Common myeloid progenitor, CD34-positive (primary cell): Measurements from ENCODE around the gene MRPL16.

ENCODE experiments used
- CTCF ChIA-PET: fragments of 350-600 bp; sonication (Branson Sonifier 250); formaldehyde crosslinking; loops from one replicate; lab custom pipeline; 2021; ENCODE audit warnings: antibody characterized with exemption; lab: Charles Lee
- POLR2A ChIA-PET: fragments of 350-600 bp; sonication (Branson Sonifier 250); formaldehyde crosslinking; loops from one replicate; lab custom pipeline; 2021; ENCODE audit warnings: antibody characterized with exemption; lab: Charles Lee
- DNase-seq, 3 donors: peaks; one replicate each; pipeline versions ENCODE4 v3.0.0 to v3.0.0-alpha.2; 2013
- H3K27ac ChIP-seq, 2 experiments: 1 replicate in 1 of 2; 2 replicates in 1 of 2; pipeline ENCODE4 v1.7.0; 2013; ENCODE audit warnings: inconsistent platforms in 2 of 2, low read length in 2 of 2, mild to moderate bottlenecking in 2 of 2, low read depth in 1 of 2, moderate library complexity in 1 of 2; ENCODE audit not compliant: severe bottlenecking in 2 of 2, insufficient read depth in 1 of 2, poor library complexity in 1 of 2
- H3K27me3 ChIP-seq, 5 experiments: replicated peaks in 2 of 5; 1 replicate in 3 of 5; 2 replicates in 2 of 5; pipeline versions ENCODE4 v1.6.1 to v1.7.0; 2013; ENCODE audit warnings: low read length in 4 of 5, mild to moderate bottlenecking in 2 of 5, moderate library complexity in 2 of 5, inconsistent platforms in 1 of 5; ENCODE audit not compliant: insufficient read depth in 5 of 5, control insufficient read depth in 4 of 5
- H3K36me3 ChIP-seq, 4 experiments: 1 replicate in 2 of 4; 2 replicates in 2 of 4; pipeline versions ENCODE4 v1.6.1 to v1.7.0; 2013; ENCODE audit warnings: low read length in 3 of 4, control low read depth in 1 of 4, mild to moderate bottlenecking in 1 of 4; ENCODE audit not compliant: control insufficient read depth in 4 of 4, insufficient read depth in 4 of 4
- H3K4me1 ChIP-seq, 4 experiments: 1 replicate in 3 of 4; 2 replicates in 1 of 4; pipeline versions ENCODE4 v1.6.1 to v1.7.1; 2013; ENCODE audit warnings: low read length in 3 of 4, mild to moderate bottlenecking in 3 of 4, control low read depth in 1 of 4, inconsistent platforms in 1 of 4, moderate library complexity in 1 of 4; ENCODE audit not compliant: control insufficient read depth in 4 of 4, insufficient read depth in 4 of 4; ENCODE audit errors: control extremely low read depth in 1 of 4
- H3K4me3 ChIP-seq, 7 experiments: 1 replicate in 4 of 7; 2 replicates in 3 of 7; pipeline versions ENCODE4 v1.5.1 to v1.7.0; 2013; ENCODE audit warnings: mild to moderate bottlenecking in 7 of 7, low read length in 6 of 7, moderate library complexity in 6 of 7, inconsistent platforms in 2 of 7, low read depth in 2 of 7, control low read depth in 1 of 7; ENCODE audit not compliant: insufficient read depth in 4 of 7, control insufficient read depth in 1 of 7; ENCODE audit errors: extremely low read depth in 1 of 7
- H3K9me3 ChIP-seq, 5 experiments: 1 replicate in 4 of 5; 2 replicates in 1 of 5; pipeline versions ENCODE4 v1.6.1 to v1.7.1; 2013; ENCODE audit warnings: low read length in 4 of 5, mild to moderate bottlenecking in 2 of 5, inconsistent platforms in 1 of 5, low read depth in 1 of 5, moderate library complexity in 1 of 5; ENCODE audit not compliant: control insufficient read depth in 4 of 5, insufficient read depth in 2 of 5; ENCODE audit errors: control extremely low read depth in 1 of 5
- WGBS: methylation state at CpG from one replicate; pipeline ENCODE4 v1.1.5; 2013; ENCODE audit not compliant: insufficient coverage; 5-methylcytosine and 5-hydroxymethylcytosine counted together

Gene MRPL16

GRCh38 chr11:59770869-59771268, 39.7 kb downstream of the MRPL16 start:
- ChIA-PET CTCF (interaction anchor here (1.2 to 3.8 kb wide), 5 partner anchors 9 to 31 kb away, joined by 3 to 45 read pairs (median 6); partner anchors contain the start of gene STX3), POLR2A (no interaction called here)
- WGBS: 100% methylated on average over 6 of the region's 8 CpGs
- H3K36me3 ChIP-seq: peaks cover 0 to 15% (median 5%) of the 10 kb centered on the region in 4 experiments
- DNase-seq: no peak
- H3K4me1 ChIP-seq: peaks cover 33 to 71% (median 44%) of the 10 kb centered on the region in 4 experiments
- no peak overlapping the region for H3K27ac ChIP-seq
- H3K4me3 ChIP-seq: no peak overlapping the region
- H3K9me3 ChIP-seq: no peaks in the 10 kb centered on the region
- no peaks in the 10 kb centered on the region for H3K27me3 ChIP-seq

DNA sequence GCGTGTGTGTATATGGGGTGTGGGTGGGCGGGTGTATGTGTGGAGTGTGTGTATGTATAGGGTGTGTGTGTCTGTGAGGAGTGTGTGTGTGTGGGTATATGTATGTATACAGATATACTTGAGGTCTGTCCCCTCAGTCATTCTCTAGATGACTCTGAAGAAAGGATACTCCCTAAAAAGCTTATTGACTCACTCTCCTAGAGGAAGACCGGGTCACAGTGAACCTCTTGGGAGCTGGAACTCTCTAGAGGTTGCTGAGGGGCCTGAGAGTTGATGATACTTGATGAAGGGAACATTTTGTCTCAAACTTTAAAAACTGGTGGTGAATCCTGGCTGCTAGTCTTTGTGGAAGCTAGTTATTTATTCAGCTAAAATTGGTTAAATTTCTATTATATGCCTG, 40.3 kb downstream of the MRPL16 start:
- 100% methylated on average over 3 of the region's 3 CpGs for WGBS
- Histone ChIP-seq H3K27ac (no peak overlapping the region), H3K27me3 (no peaks in the 10 kb centered on the region), H3K9me3 (no peaks in the 10 kb centered on the region), H3K4me3 (no peak overlapping the region), H3K36me3 (peaks cover 0 to 12% (median 4%) of the 10 kb centered on the region in 4 experiments), H3K4me1 (peaks cover 33 to 76% (median 44%) of the 10 kb centered on the region in 4 experiments)
- ChIA-PET CTCF (interaction anchor here (1.2 to 3.8 kb wide), 4 partner anchors 9 to 31 kb away, joined by 3 to 45 read pairs (median 10); partner anchors contain the start of gene STX3), POLR2A (no interaction called here)
- DNase-seq: no peak

DNA sequence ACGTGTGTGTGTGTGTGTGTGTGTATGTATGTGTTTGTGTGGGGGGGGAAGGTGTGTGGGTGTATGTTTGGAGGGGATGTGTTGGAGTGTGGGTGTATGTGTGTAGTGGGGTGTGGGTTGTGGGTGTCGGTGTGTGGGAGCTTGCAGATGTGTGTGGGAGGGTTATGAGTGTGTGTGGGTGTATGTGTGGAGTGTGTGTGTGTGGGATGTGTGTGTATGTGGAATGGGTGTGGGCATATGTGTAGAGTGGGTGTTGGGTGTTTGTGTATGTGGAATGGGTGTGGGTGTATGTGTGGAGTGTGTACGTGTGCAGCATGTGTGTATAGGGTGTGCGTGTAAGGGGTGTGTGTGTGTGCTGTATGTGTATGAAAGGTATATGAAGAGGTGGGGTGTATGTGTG, 40.8 kb downstream of the MRPL16 start:
- Histone ChIP-seq H3K36me3 (peaks cover 0 to 7% (median 2%) of the 10 kb centered on the region in 4 experiments), H3K4me1 (peaks cover 33 to 81% (median 44%) of the 10 kb centered on the region in 4 experiments), H3K4me3 (no peak overlapping the region), H3K27ac (no peak overlapping the region), H3K9me3 (no peaks in the 10 kb centered on the region), H3K27me3 (no peaks in the 10 kb centered on the region)
- no peak for DNase-seq
- 100% methylated on average over 3 of the region's 4 CpGs for WGBS
- ChIA-PET CTCF (interaction anchor here (3.2 kb wide), 1 partner anchor 32 kb away, joined by 15 read pairs; no protein-coding TSS in a partner anchor), POLR2A (no interaction called here)

DNA sequence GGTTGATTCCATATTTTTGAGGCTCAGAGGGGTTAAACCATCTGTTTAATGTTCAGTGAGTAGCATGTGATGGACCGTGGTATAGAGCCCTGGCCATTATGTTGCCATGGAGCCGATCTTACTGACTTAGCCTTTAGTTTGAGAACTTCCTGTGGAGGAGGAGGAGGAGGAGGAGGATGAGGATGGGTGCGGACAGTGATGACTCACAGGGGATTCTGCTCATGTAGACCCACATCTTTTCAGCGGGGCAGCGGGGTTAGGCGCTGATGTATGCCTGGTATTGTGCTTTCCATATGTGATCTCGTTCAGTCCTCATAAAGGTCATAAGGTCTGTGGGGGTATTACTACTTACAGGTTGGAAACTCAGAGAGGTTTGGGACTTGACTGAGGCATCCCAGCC, 41.5 kb downstream of the MRPL16 start:
- Histone ChIP-seq H3K27ac (no peak overlapping the region), H3K4me3 (no peak overlapping the region), H3K9me3 (no peaks in the 10 kb centered on the region), H3K27me3 (no peaks in the 10 kb centered on the region), H3K4me1 (peaks cover 33 to 81% (median 44%) of the 10 kb centered on the region in 4 experiments), H3K36me3 (peaks cover 0 to 3% (median 1%) of the 10 kb centered on the region in 4 experiments)
- ChIA-PET POLR2A (no interaction called here), CTCF (interaction anchor here (3.2 kb wide), 1 partner anchor 32 kb away, joined by 15 read pairs; no protein-coding TSS in a partner anchor)
- no peak for DNase-seq
- WGBS: 100% methylated on average over 4 of the region's 7 CpGs

GRCh38 chr11:59767225-59767611, 43.4 kb downstream of the MRPL16 start:
- Histone ChIP-seq H3K4me1 (peaks cover 25 to 68% (median 33%) of the 10 kb centered on the region in 4 experiments), H3K9me3 (no peaks in the 10 kb centered on the region), H3K27ac (no peak overlapping the region), H3K36me3 (peaks cover 0 to 10% (median 1%) of the 10 kb centered on the region in 4 experiments), H3K27me3 (no peaks in the 10 kb centered on the region), H3K4me3 (peak overlapping the region in 2 of 7 experiments; percentile 20 to 42)
- DNase-seq: peak; percentile 54 to 88 (median 82)
- WGBS: 0% methylated on average over 1 of the region's 1 CpG
- ChIA-PET POLR2A (interaction anchor here (1.5 kb wide), 1 partner anchor 12 kb away, joined by 5 read pairs; the partner anchor contains the start of gene STX3), CTCF (interaction anchor here (1.0 to 4.9 kb wide), 6 partner anchors 12 to 87 kb away, joined by 3 to 21 read pairs (median 5); partner anchors contain the start of gene STX3)

- Histone ChIP-seq H3K4me1 (peaks cover 20 to 62% (median 28%) of the 10 kb centered on the region in 4 experiments), H3K27me3 (no peaks in the 10 kb centered on the region), H3K36me3 (peaks cover 0 to 10% (median 3%) of the 10 kb centered on the region in 4 experiments), H3K4me3 (peak overlapping the region in 2 of 7 experiments; percentile 20 to 42), H3K9me3 (no peaks in the 10 kb centered on the region), H3K27ac (no peak overlapping the region)
- ChIA-PET CTCF (interaction anchor here (1.0 to 4.9 kb wide), 5 partner anchors 11 to 35 kb away, joined by 3 to 21 read pairs (median 6); partner anchors contain the start of gene STX3), POLR2A (interaction anchor here (1.5 kb wide), 1 partner anchor 11 kb away, joined by 5 read pairs; the partner anchor contains the start of gene STX3)
- WGBS: 71% methylated on average over 4 of the region's 6 CpGs
- peak in 2 of 3 donors; percentile 28 to 46 for DNase-seq
Measured at GRCh38 chr11:59766542-59767224, 43.9 kb downstream of the MRPL16 start.
